DOHH2 (cell line): Measurements from ENCODE around the gene HAND1.

Source experiments
- EZH2phosphoT487 ChIP-seq: fragments of 200-600 bp; sonication (generic); IDR thresholded peaks from 2 replicates; pipeline ENCODE4 v1.6.1; 2017; ENCODE audit warnings: borderline replicate concordance, mild to moderate bottlenecking, antibody characterized with exemption, low read length, moderate library complexity, mixed read lengths
- TF ChIP-seq, protein P1 (sequence below): fragments of 200-600 bp; sonication (generic); IDR thresholded peaks from one replicate; pipeline ENCODE4 v1.5.1; 2014; ENCODE audit warnings: antibody characterized with exemption, mild to moderate bottlenecking, low read depth, low read length; ENCODE audit not compliant: poor library complexity, severe bottlenecking

DNA sequence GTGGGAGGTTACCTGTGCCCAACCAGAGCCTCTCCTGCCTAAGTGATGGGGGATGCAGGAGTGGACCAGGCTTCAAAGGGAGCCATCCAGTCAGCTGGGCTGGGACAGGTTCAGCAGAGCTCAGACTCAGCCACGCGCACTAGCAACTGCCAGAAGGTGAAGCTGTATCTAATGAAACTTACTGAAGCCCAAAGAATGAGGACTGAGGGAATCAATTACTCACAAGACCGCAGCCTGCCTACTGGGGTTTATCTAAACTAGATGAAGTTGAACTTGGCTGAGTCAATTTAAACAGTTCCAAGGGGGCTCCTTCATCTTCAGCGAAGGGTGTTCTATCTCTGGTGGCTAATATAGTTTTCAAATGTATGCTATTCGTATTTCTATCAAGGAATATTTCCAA is 11.4 kb downstream of the HAND1 start:
- TF ChIP-seq, protein P1, sequence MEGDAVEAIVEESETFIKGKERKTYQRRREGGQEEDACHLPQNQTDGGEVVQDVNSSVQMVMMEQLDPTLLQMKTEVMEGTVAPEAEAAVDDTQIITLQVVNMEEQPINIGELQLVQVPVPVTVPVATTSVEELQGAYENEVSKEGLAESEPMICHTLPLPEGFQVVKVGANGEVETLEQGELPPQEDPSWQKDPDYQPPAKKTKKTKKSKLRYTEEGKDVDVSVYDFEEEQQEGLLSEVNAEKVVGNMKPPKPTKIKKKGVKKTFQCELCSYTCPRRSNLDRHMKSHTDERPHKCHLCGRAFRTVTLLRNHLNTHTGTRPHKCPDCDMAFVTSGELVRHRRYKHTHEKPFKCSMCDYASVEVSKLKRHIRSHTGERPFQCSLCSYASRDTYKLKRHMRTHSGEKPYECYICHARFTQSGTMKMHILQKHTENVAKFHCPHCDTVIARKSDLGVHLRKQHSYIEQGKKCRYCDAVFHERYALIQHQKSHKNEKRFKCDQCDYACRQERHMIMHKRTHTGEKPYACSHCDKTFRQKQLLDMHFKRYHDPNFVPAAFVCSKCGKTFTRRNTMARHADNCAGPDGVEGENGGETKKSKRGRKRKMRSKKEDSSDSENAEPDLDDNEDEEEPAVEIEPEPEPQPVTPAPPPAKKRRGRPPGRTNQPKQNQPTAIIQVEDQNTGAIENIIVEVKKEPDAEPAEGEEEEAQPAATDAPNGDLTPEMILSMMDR = no peak
- no peak for TF ChIP-seq EZH2phosphoT487
